ENCODE data around the gene TNIP2.

The TNIP2 gene

GRCh38 chr4:2755821-2756690 lies at the start of gene TNIP2:
Gene TNIP2 (minus strand): TSS chr4:2756336. CDS start chr4:2756289, 47 bp downstream.
- peak; percentile 29 to 93 for DNase-seq

- DNase-seq: no peak
Measured at GRCh38 chr4:2804973-2805501, 48.9 kb upstream of the TNIP2 start.

- no peak for DNase-seq
Measured at GRCh38 chr4:2804449-2804972, 48.4 kb upstream of the TNIP2 start.

GRCh38 chr4:2803624-2804448 lies 47.7 kb upstream of the TNIP2 start:
- DNase-seq: no peak

GRCh38 chr4:2802618-2803531 lies 46.7 kb upstream of the TNIP2 start:
- DNase-seq: no peak

GRCh38 chr4:2800691-2801596 lies 44.8 kb upstream of the TNIP2 start:
- no peak for DNase-seq

GRCh38 chr4:2799971-2800690 lies 44.0 kb upstream of the TNIP2 start:
- no peak for DNase-seq

- no peak for DNase-seq
Measured at GRCh38 chr4:2799224-2799911, 43.2 kb upstream of the TNIP2 start.

- DNase-seq: no peak
Measured at GRCh38 chr4:2798399-2799223, 42.5 kb upstream of the TNIP2 start.

- DNase-seq: no peak
Measured at GRCh38 chr4:2797545-2798305, 41.6 kb upstream of the TNIP2 start.

GRCh38 chr4:2796849-2797544 lies 40.9 kb upstream of the TNIP2 start:
- no peak for DNase-seq

GRCh38 chr4:2795893-2796848 lies 40.0 kb upstream of the TNIP2 start:
- no peak for DNase-seq

- DNase-seq: no peak
Measured at GRCh38 chr4:2795300-2795892, 39.3 kb upstream of the TNIP2 start.

- DNase-seq: no peak
Measured at GRCh38 chr4:2794486-2795299, 38.6 kb upstream of the TNIP2 start.
